Inferior parietal cortex (tissue), 1 donor: ENCODE results near the gene HACD2.
"Not testable (repeated sequence)": the region's sequence is repeated elsewhere in the genome, so short reads cannot be mapped to it uniquely, and the experiment has no call there.

Experiments used
- DNase-seq: peaks from one replicate; pipeline ENCODE4 v3.0.0-alpha.2; 2016; ENCODE audit errors: extremely low spot score

HACD2 gene

GRCh38 chr3:123525433-123525832 lies 59.4 kb downstream of the HACD2 start:
- no peak for DNase-seq

GRCh38 chr3:123524981-123525380 lies 59.9 kb downstream of the HACD2 start:
- no peak for DNase-seq

GRCh38 chr3:123523023-123523412 lies 61.8 kb downstream of the HACD2 start:
- DNase-seq: peak; percentile 11

- DNase-seq: peak; percentile 28
These were observed 62.4 kb downstream of the HACD2 start for GRCh38 chr3:123522320-123523022.

GRCh38 chr3:123521179-123521969 lies 63.5 kb downstream of the HACD2 start:
- DNase-seq: no peak

- no peak for DNase-seq
These were observed 64.2 kb downstream of the HACD2 start for GRCh38 chr3:123520656-123521055.

- DNase-seq: no peak
These were observed 65.9 kb downstream of the HACD2 start for GRCh38 chr3:123518892-123519485.

- no peak for DNase-seq
These were observed 73.1 kb downstream of the HACD2 start for GRCh38 chr3:123511726-123512125.

GRCh38 chr3:123511084-123511483 lies 73.8 kb downstream of the HACD2 start:
- no peak for DNase-seq

- peak; percentile 26 for DNase-seq
These were observed 76.7 kb downstream of the HACD2 start for GRCh38 chr3:123508178-123508577.

- DNase-seq: no peak
These were observed 79.0 kb downstream of the HACD2 start for GRCh38 chr3:123505820-123506219.

- no peak for DNase-seq
These were observed 81.7 kb downstream of the HACD2 start for GRCh38 chr3:123503203-123503602.

GRCh38 chr3:123499322-123499721 lies 85.5 kb downstream of the HACD2 start:
- no peak for DNase-seq

- DNase-seq: no peak
These were observed 86.1 kb downstream of the HACD2 start for GRCh38 chr3:123498761-123499160.

GRCh38 chr3:123493912-123494311 lies 90.9 kb downstream of the HACD2 start:
- DNase-seq: no peak

GRCh38 chr3:123491966-123492587 lies 92.8 kb downstream of the HACD2 start:
- DNase-seq: no peak

- peak; percentile 89 for DNase-seq
These were observed 95.4 kb downstream of the HACD2 start for GRCh38 chr3:123489400-123490004.

- DNase-seq: no peak
These were observed 96.1 kb downstream of the HACD2 start for GRCh38 chr3:123488645-123489347.

GRCh38 chr3:123487063-123487462 lies 97.8 kb downstream of the HACD2 start:
- DNase-seq: not testable (repeated sequence)

GRCh38 chr3:123486460-123486859 lies 98.4 kb downstream of the HACD2 start:
- DNase-seq: no peak

- no peak for DNase-seq
These were observed 99.3 kb downstream of the HACD2 start for GRCh38 chr3:123485551-123485950.
